Ramos (cell line): Measurements from ENCODE around the gene HS6ST3.
"Not testable (repeated sequence)": the region's sequence is repeated elsewhere in the genome, so short reads cannot be mapped to it uniquely, and the experiment has no call there.

ENCODE experiments used
- in situ Hi-C: fragments of 300-500 bp; cut with MboI; formaldehyde crosslinking; loops from one replicate; pipeline ENCODE4 v1.14.3; 2022; ENCODE audit warnings: low sequenced_read_pairs; ENCODE audit not compliant: unreplicated experiment

Gene HS6ST3

GRCh38 chr13:96089749-96090239 lies at the start of gene HS6ST3:
Gene HS6ST3, plus strand, starts transcription at chr13:96090107.
- in situ Hi-C loops: no loop called here

GRCh38 chr13:96041326-96042110 lies 48.4 kb upstream of the HS6ST3 start:
- in situ Hi-C loops: no loop called here

- in situ Hi-C loops: no loop called here
Observed at GRCh38 chr13:96044238-96044637, 45.7 kb upstream of the HS6ST3 start.

- in situ Hi-C loops: not testable (repeated sequence)
Observed at GRCh38 chr13:96046449-96047126, 43.3 kb upstream of the HS6ST3 start.

GRCh38 chr13:96050955-96051354 lies 39.0 kb upstream of the HS6ST3 start:
- in situ Hi-C loops: not testable (repeated sequence)

GRCh38 chr13:96051491-96051890 lies 38.4 kb upstream of the HS6ST3 start:
- in situ Hi-C loops: not testable (repeated sequence)

- in situ Hi-C loops: not testable (repeated sequence)
Observed at GRCh38 chr13:96051946-96052345, 38.0 kb upstream of the HS6ST3 start.

- in situ Hi-C loops: no loop called here
Observed at GRCh38 chr13:96052656-96053002, 37.3 kb upstream of the HS6ST3 start.

- in situ Hi-C loops: no loop called here
Observed at GRCh38 chr13:96053003-96053703, 36.8 kb upstream of the HS6ST3 start, which contains the start of gene UGGT2. Gene UGGT2, minus strand, starts transcription at chr13:96053401. Its CDS starts 89 bp downstream, at chr13:96053312.

GRCh38 chr13:96065849-96066248 lies 24.1 kb upstream of the HS6ST3 start:
- in situ Hi-C loops: no loop called here

GRCh38 chr13:96068729-96069128 lies 21.2 kb upstream of the HS6ST3 start:
- in situ Hi-C loops: no loop called here

- in situ Hi-C loops: no loop called here
Observed at GRCh38 chr13:96071504-96071903, 18.4 kb upstream of the HS6ST3 start.

- in situ Hi-C loops: no loop called here
Observed at GRCh38 chr13:96072392-96072791, 17.5 kb upstream of the HS6ST3 start.

- in situ Hi-C loops: no loop called here
Observed at GRCh38 chr13:96075953-96076543, 13.9 kb upstream of the HS6ST3 start.

- in situ Hi-C loops: no loop called here
Observed at GRCh38 chr13:96080676-96081075, 9.2 kb upstream of the HS6ST3 start.

- in situ Hi-C loops: no loop called here
Observed at GRCh38 chr13:96081888-96082287, 8.0 kb upstream of the HS6ST3 start.

- in situ Hi-C loops: no loop called here
Observed at GRCh38 chr13:96082640-96083039, 7.3 kb upstream of the HS6ST3 start.

- in situ Hi-C loops: no loop called here
Observed at GRCh38 chr13:96086736-96087135, 3.2 kb upstream of the HS6ST3 start.

- in situ Hi-C loops: no loop called here
Observed at GRCh38 chr13:96089139-96089538, 768 bp upstream of the HS6ST3 start.

- in situ Hi-C loops: no loop called here
Observed at GRCh38 chr13:96090240-96091101, 564 bp downstream of the HS6ST3 start.
